CD4-positive, alpha-beta T cell (primary cell): ENCODE results near the gene BIN1. TPM values are rescaled to one million over a fixed set of nuclear protein-coding genes. Genes with fewer than 3 reads are reported as not detected.

ENCODE experiments used
- ATAC-seq: fragments of 200-7000 bp; cut with Tn5 transposase; one replicate; pipeline ENCODE4 v1.10.0; 2022; ENCODE audit warnings: mild to moderate bottlenecking; ENCODE audit not compliant: poor library complexity
- CTCF ChIA-PET: fragments of 350-600 bp; sonication (Branson Sonifier 250); formaldehyde crosslinking; loops from one replicate; lab custom pipeline; 2021; ENCODE audit warnings: antibody characterized with exemption, inconsistent platforms; lab: Charles Lee
- POLR2A ChIA-PET: fragments of 350-600 bp; sonication (Branson Sonifier 250); formaldehyde crosslinking; loops from one replicate; lab custom pipeline; 2021; ENCODE audit warnings: antibody characterized with exemption, inconsistent platforms; lab: Charles Lee
- DNase-seq, 14 experiments: peaks; one replicate each; pipeline ENCODE4 v3.0.0-alpha.2; 2013 to 2020; ENCODE audit warnings: mixed read lengths in 2 of 14
- H3K27ac ChIP-seq, 2 donors: one replicate each; pipeline versions ENCODE4 v1.5.1 to v1.7.0; 2013; ENCODE audit warnings: low read length in 2 of 2, low read depth in 1 of 2, mild to moderate bottlenecking in 1 of 2
- H3K27me3 ChIP-seq, 2 experiments: 1 replicate in 1 of 2; 2 replicates in 1 of 2; pipeline versions ENCODE4 v1.6.1 to v1.7.0; 2013; ENCODE audit warnings: low read length in 2 of 2, control low read depth in 1 of 2, mild to moderate bottlenecking in 1 of 2, moderate library complexity in 1 of 2; ENCODE audit not compliant: insufficient read depth in 2 of 2, control insufficient read depth in 1 of 2
- H3K36me3 ChIP-seq: one replicate; pipeline ENCODE4 v1.6.1; 2013; ENCODE audit warnings: low read length, control low read depth; ENCODE audit not compliant: insufficient read depth
- H3K4me1 ChIP-seq: one replicate; pipeline ENCODE4 v1.6.1; 2013; ENCODE audit warnings: low read length, control low read depth; ENCODE audit not compliant: insufficient read depth
- H3K4me3 ChIP-seq: one replicate; pipeline ENCODE4 v1.5.1; 2013; ENCODE audit warnings: mild to moderate bottlenecking, low read length, moderate library complexity
- H3K9me3 ChIP-seq, 2 experiments: 1 replicate in 1 of 2; 2 replicates in 1 of 2; pipeline versions ENCODE4 v1.6.1 to v1.7.0; 2013; ENCODE audit warnings: low read length in 2 of 2, mild to moderate bottlenecking in 2 of 2, control low read depth in 1 of 2, moderate library complexity in 1 of 2; ENCODE audit not compliant: control insufficient read depth in 1 of 2, insufficient read depth in 1 of 2
- H3K27ac Mint-ChIP-seq: one replicate; pipeline ENCODE4 v1.8.0; 2020; ENCODE audit warnings: mixed read lengths
- H3K27me3 Mint-ChIP-seq: one replicate; pipeline ENCODE4 v1.8.0; 2021; ENCODE audit warnings: mixed read lengths
- H3K36me3 Mint-ChIP-seq: one replicate; pipeline ENCODE4 v1.8.0; 2021; ENCODE audit warnings: low read depth, mixed read lengths
- H3K4me1 Mint-ChIP-seq: one replicate; pipeline ENCODE4 v1.8.0; 2021; ENCODE audit warnings: low read depth, mixed read lengths
- H3K4me3 Mint-ChIP-seq: one replicate; pipeline ENCODE4 v1.8.0; 2020; ENCODE audit warnings: mild to moderate bottlenecking, mixed read lengths
- H3K9me3 Mint-ChIP-seq: one replicate; pipeline ENCODE4 v1.8.0; 2020; ENCODE audit warnings: mixed read lengths
- intact Hi-C, 2 experiments: fragments of 100-400 bp; cut with DNase I in 1 of 2; cut with micrococcal nuclease in 1 of 2; formaldehyde crosslinking; loops; one replicate each; pipeline versions ENCODE4 v1.15.1 to v1.9.0; 2023 to 2025; cut with DNase I, micrococcal nuclease
- total RNA-seq, 174 experiments: library from RNA in 2 of 174; stranded (reverse) in 2 of 174; gene quantifications; one replicate each; pipeline ENCODE4 v1.2.3 and lab custom pipeline; 2021 to 2026
- TF ChIP-seq, protein P1 (sequence below): fragments of 200-600 bp; IDR thresholded peaks from one replicate; pipeline ENCODE4 v1.8.0; 2022; ENCODE audit warnings: antibody characterized with exemption, mild to moderate bottlenecking

Gene BIN1
- total RNA-seq, 2 experiments from 2014 or later, result 98.8 to 104 TPM

DNA sequence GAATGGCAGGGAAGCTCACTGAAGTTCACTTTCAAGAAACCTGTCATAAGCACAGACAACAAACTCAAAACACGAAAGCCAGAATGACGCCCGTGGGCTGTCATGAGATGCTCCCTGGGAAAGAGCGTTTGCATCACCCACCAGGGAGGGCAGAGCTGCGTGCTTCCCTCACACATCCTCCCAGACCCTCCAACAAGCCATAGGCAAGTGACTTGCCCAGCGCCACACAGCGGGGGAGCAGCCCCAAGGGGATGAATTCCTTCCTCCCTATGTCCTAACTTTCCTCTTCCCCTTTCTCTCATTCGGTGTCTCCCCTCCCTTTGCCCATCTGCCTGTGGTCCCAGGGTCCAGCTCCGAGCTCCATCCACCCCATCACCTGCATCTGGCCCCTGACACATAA, 10.7 kb downstream of the BIN1 start:
- no peaks in the 10 kb centered on the region for H3K4me1 Mint-ChIP-seq
- no peaks in the 10 kb centered on the region for H3K27me3 Mint-ChIP-seq
- Histone ChIP-seq H3K36me3 (no peaks in the 10 kb centered on the region), H3K4me3 (no peak overlapping the region), H3K4me1 (no peaks in the 10 kb centered on the region), H3K27ac (no peak overlapping the region), H3K9me3 (no peaks in the 10 kb centered on the region), H3K27me3 (no peaks in the 10 kb centered on the region)
- H3K27ac Mint-ChIP-seq, result no peak overlapping the region
- intact Hi-C loops, result no loop called here
- ChIA-PET CTCF (no interaction called here), POLR2A (no interaction called here)
- no peaks in the 10 kb centered on the region for H3K9me3 Mint-ChIP-seq
- ATAC-seq (no peak), DNase-seq (no peak)
- H3K36me3 Mint-ChIP-seq, result no peaks in the 10 kb centered on the region
- no peak overlapping the region for H3K4me3 Mint-ChIP-seq
- TF ChIP-seq, protein P1, sequence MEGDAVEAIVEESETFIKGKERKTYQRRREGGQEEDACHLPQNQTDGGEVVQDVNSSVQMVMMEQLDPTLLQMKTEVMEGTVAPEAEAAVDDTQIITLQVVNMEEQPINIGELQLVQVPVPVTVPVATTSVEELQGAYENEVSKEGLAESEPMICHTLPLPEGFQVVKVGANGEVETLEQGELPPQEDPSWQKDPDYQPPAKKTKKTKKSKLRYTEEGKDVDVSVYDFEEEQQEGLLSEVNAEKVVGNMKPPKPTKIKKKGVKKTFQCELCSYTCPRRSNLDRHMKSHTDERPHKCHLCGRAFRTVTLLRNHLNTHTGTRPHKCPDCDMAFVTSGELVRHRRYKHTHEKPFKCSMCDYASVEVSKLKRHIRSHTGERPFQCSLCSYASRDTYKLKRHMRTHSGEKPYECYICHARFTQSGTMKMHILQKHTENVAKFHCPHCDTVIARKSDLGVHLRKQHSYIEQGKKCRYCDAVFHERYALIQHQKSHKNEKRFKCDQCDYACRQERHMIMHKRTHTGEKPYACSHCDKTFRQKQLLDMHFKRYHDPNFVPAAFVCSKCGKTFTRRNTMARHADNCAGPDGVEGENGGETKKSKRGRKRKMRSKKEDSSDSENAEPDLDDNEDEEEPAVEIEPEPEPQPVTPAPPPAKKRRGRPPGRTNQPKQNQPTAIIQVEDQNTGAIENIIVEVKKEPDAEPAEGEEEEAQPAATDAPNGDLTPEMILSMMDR, result no peak

DNA sequence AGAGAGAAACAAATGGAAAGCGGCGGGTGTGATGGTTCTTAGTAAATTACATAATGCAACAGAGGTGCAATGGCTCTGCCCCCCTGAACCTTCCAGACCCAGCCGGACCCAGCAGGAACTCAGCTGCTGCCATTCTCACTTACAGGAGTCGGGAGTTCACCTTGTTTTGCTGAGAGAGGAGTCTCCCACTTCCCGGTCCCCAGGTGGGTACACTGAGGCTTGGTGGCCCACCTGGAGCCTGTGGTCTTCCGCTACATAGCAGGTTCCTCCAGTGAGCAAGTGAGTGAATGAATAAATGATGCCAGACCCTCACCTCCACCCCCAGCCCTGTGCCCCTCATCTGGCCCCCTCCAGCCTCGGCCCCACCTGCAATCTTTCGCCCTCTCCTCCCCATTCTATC, 11.2 kb downstream of the BIN1 start:
- no peaks in the 10 kb centered on the region for H3K9me3 Mint-ChIP-seq

DNA sequence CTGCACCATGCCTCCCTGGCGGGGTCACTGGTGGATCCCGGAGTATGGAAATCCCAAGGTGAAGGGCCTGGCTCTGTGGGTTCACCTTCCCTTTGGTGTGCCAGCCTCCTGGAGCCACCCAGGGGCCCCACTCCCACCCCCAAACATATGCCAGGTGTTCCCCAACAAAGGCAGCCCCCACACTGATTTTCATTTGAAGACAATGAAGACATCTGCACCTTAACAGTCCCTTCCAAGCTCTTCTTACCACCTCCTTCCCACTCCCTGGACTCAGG, 11.7 kb downstream of the BIN1 start:
- H3K4me1 Mint-ChIP-seq, result no peaks in the 10 kb centered on the region
- intact Hi-C loops, result no loop called here
- no peak overlapping the region for H3K27ac ChIP-seq
- no peak overlapping the region for H3K4me3 ChIP-seq
- no peak for ATAC-seq
- TF ChIP-seq, protein P1, result no peak
- no peaks in the 10 kb centered on the region for H3K27me3 Mint-ChIP-seq
- no peak overlapping the region for H3K4me3 Mint-ChIP-seq
- no peaks in the 10 kb centered on the region for H3K36me3 Mint-ChIP-seq
- DNase-seq, result no peak
- POLR2A ChIA-PET, result no interaction called here
- H3K27ac Mint-ChIP-seq, result no peak overlapping the region
- H3K27me3 ChIP-seq, result no peaks in the 10 kb centered on the region
- H3K36me3 ChIP-seq, result no peaks in the 10 kb centered on the region
- H3K4me1 ChIP-seq, result no peaks in the 10 kb centered on the region
- H3K9me3 ChIP-seq, result no peaks in the 10 kb centered on the region
- no peaks in the 10 kb centered on the region for H3K9me3 Mint-ChIP-seq
- CTCF ChIA-PET, result no interaction called here

More for the DNA sequence above, 11.2 kb downstream of the BIN1 start:
- Histone ChIP-seq H3K27ac (no peak overlapping the region), H3K4me1 (no peaks in the 10 kb centered on the region), H3K36me3 (no peaks in the 10 kb centered on the region), H3K4me3 (no peak overlapping the region), H3K9me3 (no peaks in the 10 kb centered on the region), H3K27me3 (no peaks in the 10 kb centered on the region)
- H3K27me3 Mint-ChIP-seq, result no peaks in the 10 kb centered on the region
- H3K36me3 Mint-ChIP-seq, result no peaks in the 10 kb centered on the region
- DNase-seq (no peak), ATAC-seq (no peak)
- no peak overlapping the region for H3K4me3 Mint-ChIP-seq
- TF ChIP-seq, protein P1, result no peak
- intact Hi-C loops, result no loop called here
- ChIA-PET POLR2A (no interaction called here), CTCF (no interaction called here)
- no peak overlapping the region for H3K27ac Mint-ChIP-seq
- H3K4me1 Mint-ChIP-seq, result no peaks in the 10 kb centered on the region
